Heart left ventricle (tissue), 13 donors: ENCODE results near the gene FBN1.

Experiments used
- CTCF ChIP-seq, 12 donors: fragments of 200-600 bp; sonication (generic) in 4 of 12; IDR thresholded peaks; one replicate each; pipeline versions ENCODE4 v1.5.0 to v1.8.0; 2018 to 2022; ENCODE audit warnings: antibody characterized with exemption in 12 of 12, mild to moderate bottlenecking in 5 of 12
- POLR2A ChIP-seq, 2 donors: fragments of 450-650 bp; IDR thresholded peaks; one replicate each; pipeline ENCODE4 v1.6.1; 2017; ENCODE audit warnings: antibody characterized with exemption in 2 of 2, mild to moderate bottlenecking in 2 of 2, moderate library complexity in 2 of 2
- donor health status: ischemic (EF 13 %, LVEDD 7.1; RV severe dilation, severe dysfunction).
- donor health status: DM: no; HTN: yes; CAD: no.
- donor health status: DM: no; HTN: no; CAD: no.
- donor health status: ischemic (EF 25% LVEDD 6.9; RV normal size, moderate dysfunction).
- donor health status: ischemic (EF 25% LVEDD 5.7; RV mildly dilated, moderate dysfunction).
- donor health status: ischemic (EF 35%, LVEDD 5.7; RV mildly dilated, moderate dysfunction).
- donor health status: nonischemic (EF 11% LVEDD 7.7; RV severe dilation, severe dysfunction).
- donor health status: DM: yes; HTN: yes; CAD: no.
- donor health status: PGD.
- donor health status: ischemic (EF 29% LVEDD 5.4; RV normal size, mild dysfunction).
- donor health status: nonischemic (EF 23%, LVEDD 6.1; RV moderate dilation, normal function).

DNA sequence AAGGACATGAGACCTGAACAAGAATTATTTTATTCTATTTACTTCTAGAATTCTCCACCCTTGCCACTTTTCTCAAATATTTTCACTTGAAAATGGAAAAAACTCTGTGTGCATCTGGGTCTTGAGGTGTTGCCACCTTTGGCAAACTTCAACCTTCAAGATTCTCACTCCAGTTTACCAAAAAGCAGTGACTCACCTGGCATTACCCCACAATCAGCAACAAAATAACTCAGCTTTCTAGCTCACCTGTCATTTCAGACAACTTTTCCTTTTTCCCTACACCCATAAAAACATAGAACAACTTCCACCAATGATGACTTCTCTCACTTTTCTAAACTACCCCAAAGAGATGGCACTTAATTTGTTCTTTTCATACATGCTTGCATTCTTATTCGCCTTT, 198.5 kb downstream of the FBN1 start:
- TF ChIP-seq CTCF (IDR thresholded peaks at IDR 0.05) (no peak), POLR2A (IDR thresholded peaks at IDR 0.05) (no peak)
